HG03039 (cell line): Measurements from ENCODE around the gene TK1.

ENCODE experiments used
- ATAC-seq: cut with Tn5 transposase; IDR thresholded peaks from one replicate; pipeline ENCODE4 v1.9.1; 2021; ENCODE audit warnings: mild to moderate bottlenecking, moderate library complexity; ENCODE audit not compliant: unreplicated experiment

Gene TK1

DNA sequence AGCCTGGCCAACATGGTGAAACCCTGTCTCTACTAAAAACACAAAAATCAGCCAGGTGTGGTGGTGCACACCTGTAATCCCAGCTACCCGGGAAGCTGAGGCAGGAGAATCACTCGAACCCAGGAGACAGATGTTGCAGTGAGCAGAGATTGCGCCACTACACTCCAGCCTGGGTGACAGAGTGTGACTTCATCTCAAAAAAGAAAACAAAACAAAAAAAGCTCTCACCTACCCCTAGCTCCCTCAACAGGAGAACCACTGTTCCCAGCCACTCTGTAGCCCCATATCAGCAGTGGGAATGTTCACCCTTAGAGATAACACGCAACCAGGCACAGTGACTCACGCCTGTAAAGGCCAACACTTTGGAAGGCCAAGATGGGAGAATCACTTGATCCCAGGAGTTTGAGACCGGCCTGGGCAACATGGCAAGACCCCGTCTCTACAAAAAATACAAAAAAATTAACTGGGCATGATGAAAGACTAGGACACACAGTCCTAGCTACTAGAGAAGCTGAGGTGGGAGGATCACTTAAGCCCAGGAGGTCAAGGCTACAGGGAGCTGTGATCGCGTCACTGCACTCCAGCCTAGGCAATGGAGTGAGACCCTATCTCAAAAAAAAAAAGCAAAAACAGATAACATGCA is 50.9 kb downstream of the TK1 start:
- no peak for ATAC-seq

DNA sequence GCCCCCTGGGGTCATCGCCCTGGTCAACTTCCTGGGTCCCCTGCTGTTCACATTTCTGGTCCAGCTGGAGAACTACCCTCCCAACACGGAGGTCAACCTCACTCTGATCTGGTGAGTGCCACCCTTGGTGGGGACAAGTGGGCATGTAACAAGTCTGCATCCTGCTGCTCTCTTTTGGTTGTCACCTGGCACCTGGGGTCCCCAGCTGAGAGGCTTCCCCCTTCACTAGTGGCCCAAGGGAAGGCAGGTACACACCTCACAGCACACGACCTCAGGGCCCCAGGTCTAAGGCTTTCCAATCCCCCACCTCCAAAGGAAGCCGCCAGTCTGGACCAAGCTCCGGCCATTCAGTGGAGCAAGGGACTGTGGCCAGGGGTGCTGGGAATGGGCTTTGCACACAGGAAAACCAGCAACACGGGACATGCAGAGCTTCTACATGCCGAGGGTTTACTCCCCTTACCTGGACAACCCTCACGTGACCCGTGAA is 51.9 kb downstream of the TK1 start:
- ATAC-seq, result no peak

DNA sequence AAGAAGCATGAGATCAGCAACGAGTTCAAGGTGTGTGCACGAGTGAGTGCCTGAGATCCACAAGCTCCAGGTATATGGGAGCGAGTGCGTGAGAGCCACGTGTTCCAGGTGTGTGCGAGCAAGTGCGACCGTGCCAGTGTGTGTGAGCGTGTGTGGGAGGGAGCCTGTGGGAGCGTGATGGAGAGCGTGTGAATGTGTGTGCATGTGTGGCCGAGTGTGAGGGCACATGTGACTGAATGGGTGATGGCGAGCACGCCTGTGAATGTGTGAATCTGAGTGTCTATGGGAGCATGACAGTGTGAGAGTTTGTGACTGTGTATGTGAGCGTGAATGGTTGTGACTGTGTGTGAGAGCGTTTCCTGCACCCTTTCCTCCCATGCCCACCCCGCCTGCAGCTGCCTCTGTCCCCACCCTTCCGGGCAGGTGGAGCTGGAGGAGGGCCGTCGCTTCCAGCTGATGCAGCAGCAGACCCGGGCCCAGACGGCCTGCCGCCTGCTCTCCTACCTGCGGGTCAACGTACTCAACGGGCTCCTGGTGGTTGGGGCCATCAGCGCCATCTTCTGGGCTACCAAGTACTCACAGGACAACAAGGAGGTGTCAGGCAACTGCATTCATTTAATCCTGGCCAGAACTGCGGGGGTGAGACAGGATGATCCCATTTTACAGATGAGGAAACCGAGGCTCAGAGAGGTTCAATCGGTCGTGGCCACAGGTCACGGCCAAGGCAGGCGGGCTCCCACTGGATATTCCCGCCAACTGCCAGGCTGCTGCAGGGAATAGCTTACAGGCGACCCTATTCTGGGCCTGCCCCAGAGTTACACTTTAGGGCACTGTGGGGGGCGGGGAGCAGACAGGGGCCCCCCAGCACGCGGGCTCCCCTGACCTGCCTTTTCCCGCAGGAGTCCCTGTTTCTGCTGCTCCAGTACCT is 52.6 kb downstream of the TK1 start:
- no peak for ATAC-seq

DNA sequence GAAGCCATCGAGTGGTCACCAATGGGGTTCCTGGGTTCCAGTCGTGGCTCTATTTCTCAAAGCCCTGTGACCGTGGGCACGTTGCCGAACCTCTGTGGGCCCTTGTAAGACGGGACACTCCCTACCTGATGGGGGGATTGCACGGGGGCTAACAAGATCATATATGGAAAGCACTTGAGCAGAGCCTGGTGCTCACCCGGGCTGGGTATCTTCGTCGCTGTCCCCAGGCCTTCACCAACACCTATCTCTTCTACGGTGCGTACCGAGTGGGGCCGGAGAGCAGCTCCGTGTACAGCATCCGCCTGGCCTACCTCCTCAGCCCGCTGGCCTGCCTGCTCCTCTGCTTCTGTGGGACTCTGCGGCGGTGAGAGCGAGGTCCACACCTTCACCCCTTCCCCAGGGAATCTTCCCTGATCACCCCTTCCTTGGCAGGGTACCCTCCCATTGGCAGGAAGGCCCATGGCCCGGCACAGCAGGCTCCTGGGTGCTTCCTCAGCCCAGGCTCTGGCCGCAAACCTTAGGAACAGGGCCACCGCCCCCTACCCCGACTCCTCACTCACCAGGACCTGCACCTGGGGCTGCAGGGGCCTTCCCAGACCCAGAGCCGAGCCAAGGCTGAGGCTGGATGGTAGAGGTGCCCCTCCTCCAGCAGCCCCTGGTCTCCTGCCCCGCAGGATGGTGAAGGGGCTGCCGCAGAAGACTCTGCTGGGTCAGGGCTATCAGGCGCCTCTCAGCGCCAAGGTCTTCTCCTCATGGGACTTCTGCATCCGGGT is 53.5 kb downstream of the TK1 start:
- ATAC-seq, result no peak

DNA sequence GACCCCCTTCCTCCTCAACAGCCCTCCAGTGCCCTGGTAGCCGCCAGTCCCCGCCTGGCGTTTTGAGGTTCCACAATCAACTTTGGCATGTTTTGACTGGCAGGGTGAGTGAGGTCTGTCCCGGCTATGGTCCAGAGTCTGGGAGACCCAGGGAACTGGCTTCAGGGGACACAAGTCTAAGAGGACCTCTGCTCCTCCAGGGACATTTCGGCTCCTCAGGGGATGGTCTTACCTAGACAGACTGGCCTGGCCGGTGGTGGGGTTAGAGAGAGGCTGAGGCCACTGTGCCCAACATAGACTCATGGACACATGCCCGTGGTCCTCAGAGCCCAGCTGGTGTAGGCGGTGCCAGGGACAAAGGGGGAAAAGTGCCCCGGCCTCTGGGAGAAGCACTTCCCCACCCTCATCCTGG is 54.1 kb downstream of the TK1 start:
- no peak for ATAC-seq

DNA sequence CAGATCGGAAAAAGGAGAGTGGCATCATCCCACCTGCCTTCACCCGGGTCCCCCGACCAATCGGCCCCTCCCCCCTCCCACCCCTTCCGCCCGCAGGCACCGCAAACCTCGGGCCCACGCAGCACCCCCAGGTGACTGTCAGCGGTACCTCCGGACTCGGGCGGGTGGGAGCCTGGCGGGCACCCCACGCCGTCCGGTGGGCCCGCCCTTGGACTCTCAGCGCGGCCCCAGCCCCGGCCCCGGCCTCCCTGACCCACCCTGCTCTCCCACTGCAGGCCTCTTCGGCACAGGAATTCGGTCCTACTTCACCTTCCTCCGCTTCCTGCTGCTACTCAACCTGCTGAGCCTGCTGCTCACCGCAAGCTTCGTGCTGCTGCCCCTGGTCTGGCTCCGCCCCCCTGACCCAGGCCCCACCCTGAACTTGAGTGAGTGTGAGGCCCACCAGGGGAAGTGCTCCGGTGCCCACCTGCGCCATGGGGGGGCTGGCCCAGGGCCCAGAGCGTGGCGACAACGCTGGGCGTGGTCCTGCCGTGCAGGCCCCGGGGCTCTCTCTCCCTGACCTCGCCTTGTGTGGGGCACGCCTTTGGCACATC is 54.7 kb downstream of the TK1 start:
- ATAC-seq, result no peak

DNA sequence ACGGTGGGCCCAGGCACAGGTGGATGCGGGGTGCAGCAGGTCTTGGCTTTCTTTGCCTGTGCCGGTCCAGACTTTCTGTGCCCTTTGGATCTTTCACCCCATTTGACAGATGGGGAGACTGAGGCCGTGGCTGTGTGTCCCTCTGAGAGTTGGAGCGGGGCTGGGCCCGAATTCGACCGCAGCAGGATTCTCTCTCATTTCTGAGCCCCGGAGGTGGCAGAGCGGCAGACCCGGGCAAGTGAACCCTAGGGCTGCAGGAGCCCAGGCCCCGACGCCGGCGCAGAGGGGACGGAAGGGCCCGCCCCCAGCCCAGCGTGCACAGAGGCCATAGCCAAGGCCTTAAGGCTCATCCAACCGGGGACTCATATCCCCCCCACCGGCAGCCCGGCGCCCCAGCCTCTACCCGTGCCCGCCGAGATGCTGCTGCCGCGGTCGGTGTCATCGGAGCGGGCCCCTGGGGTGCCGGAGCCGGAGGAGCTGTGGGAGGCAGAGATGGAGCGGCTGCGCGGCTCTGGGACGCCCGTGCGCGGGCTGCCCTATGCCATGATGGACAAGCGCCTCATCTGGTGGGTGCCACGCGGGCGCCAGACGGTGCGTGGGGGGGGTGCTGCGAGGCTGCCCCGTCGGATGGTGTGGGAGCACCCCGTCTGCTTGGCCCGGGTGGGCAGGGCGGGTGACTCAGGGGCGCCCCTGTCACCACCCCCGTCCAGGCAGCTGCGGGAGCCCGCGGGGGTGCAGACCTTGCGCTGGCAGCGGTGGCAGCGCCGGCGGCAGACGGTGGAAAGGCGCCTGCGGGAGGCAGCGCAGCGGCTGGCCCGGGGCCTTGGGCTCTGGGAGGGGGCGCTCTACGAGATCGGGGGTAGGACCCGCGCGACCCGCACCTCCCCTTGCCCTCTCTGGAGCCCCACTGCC is 55.4 kb downstream of the TK1 start:
- no peak for ATAC-seq

DNA sequence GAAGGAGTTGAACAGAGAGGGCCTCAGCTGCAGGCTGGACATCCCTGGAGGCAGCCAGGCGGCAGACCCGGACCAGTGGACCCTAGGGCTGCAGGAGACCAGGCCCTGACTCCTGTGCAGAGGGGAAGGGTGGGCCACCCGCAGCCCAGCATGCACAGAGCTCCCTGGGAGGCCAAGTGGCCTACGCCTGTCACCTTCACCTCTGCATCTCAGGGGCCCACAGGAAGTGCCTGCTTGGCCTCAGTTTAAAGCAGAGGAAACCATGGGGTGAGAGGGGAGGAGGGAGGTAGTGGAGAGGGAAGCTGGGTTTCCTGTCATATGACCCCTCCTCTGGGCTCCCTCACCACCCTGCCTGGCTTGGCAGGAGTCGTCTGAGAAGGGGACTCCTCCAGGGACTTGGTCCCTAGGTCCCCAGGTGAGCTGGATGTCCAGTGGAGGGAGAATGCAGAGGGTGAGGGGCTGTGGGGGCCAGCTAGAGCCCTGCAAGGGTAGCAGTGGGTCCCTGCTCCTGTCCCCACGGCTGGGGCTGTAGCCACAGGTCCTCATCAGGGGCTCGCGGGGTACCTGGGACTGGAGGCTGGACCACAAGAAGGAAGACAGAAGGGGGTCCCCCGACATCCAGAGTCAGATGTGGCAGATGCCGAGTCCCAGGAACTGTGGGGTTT is 56.3 kb downstream of the TK1 start, which contains the start of gene TMC8:
TSS of gene TMC8 (plus strand) at position 335 of the 665 bp plus-strand sequence. CDS start 818 bp downstream, outside the sequence.
- ATAC-seq, result no peak

DNA sequence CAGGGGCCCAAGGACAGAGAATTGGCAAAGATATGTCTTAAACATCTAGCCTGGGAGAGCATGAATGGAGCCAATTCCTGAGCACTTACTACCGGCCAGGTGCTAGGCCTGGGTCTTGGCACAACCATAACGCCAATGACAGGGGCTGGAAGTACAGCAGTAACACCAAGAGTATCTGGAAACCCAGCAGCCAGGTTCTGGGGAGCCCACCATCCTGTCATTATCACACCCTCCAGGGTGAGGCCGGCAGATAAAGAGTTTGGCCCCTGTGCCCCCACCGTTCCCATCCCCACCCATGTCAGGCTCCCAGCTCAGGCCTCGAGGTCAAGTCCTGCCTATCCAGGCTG is 56.8 kb downstream of the TK1 start:
- no peak for ATAC-seq

DNA sequence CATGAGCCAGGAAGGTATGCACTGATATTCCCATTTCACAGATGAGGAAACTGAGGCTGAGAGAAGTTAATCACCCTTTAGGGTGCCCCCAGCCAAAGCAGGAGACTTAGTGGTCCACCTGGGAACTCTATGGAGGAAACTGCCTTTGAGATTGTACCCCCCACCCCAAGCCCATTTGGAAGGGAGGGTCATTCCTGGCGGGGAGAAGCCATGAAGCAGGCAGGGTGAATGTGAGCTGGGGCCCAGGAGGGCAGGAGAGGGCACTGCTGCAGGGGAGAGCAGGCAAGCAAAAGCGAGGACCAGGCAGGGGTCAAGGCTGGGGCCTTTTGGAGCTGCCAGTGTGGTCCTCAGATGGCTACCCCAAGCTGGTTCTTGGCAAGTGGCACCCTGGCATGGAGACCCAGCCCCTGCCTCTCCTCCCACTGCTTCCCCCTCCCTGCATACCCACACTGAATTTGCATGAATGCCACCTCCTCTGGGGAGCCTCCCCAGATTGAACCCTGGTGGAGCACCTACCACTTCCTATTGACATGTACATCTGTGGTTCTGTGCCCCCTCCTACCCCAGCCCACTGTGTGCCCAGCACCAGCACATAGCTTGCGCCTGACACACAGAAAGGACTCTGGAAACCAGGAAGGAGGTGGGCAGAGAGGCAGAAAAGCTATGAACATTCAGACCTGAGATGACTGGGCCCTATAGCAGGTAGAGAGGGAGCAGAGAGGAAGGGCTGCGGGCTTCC is 57.3 kb downstream of the TK1 start:
- no peak for ATAC-seq

DNA sequence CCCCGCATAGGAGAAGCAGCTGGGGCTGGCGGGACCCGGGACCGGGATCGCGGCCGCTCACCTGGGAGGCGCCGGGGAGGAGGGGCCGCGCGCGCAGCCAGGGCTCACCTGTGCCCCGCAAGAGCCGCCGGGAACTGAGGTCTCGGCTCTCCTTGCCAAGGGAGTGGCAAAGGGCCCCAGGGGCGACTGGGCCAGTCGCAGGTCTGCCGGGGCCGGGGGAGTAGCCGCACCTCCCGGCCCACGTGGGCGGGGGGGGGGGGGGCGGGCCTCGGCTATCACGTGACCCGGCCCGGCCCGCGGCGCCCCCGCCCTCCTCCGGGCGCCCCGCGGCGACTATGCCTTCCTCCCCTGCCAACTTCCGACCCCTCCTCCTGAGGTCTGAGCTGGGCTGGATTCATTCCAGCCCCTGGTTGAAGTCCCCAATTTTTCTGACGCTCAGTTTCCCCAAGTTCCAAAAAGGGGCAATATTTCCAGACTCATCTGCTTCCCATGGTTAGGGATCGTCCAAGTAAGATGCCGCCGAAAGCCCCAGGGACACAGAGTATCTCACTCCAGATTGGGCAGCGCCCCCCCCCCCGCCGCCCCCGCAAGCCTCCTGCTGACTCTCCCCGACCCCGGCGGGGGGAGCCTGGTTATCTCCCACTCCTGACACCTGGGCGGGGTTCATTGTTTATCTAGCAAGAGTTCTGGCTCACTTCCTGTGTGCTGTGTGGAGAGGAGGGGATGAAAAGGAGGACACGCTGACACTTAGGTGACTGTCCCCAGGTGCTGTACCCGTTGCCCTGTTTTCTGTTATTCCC is 58.1 kb downstream of the TK1 start, which contains the start of gene TMC6:
TSS of gene TMC6 (minus strand) at position 205 of the 800 bp plus-strand sequence. CDS start 1,923 bp downstream, outside the sequence.
- no peak for ATAC-seq

DNA sequence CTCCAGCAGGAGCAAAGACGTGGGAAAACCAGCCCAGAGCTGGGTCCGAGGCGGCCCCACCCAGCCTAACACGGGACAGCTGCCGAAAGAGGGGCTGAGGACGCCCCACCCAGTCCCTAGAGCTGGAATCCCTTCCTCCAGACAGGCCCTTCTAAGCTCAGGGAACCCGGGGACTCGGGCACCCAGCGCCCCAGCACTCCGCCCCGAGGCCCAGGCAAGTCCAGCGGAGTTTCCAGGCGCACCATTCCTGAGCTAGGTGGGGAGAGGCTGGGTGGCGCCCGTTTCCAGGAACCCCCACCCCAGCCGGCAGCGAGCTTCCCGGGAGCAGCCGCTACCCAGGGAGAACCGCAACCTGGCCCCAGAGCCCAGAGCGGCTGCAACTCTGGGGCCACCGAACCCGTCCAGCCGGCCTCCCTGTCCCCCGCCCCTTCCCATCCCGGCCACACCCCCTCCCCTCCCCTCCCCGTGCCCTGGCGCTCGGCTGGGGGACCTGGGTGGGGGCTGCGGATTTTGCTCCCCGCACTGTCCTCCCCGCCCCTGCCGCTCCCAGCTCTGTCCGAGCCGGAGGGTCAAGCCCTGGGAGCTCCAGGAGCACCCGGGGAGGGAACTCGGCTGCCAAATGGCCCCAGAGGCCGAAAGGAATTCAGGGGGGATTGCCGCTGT is 58.8 kb downstream of the TK1 start:
- ATAC-seq, result no peak

DNA sequence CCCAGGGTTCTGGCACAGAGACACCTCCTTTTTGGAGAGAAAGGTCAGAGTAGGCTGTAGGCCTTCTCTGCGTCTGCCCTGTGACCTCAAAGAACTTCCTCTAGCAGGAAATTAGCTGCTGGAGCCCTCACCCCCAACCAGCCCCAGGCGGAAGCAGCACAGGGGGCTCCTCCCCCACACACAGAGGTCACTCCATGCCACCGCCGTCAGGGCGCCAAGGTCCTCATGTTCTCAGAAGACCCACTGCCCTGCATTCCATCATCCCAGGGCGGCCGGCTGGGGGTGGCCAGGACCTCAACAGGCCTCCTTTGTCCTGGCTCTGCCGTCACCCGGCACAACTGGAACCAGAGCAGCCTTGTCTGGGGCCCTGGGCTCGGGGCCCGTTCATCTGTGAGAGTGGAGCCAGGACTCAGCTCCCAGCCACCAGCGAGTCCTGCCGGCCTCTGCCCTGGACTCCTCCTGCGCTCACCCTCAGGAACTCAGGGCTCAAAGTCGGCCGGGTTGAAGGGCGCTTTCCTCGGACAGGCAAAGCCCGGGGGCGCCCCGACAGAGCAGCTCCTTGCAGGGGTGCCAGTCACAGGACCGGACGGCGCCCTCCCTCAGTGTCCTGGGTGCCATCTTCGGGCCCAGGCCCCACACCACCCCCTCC is 59.5 kb downstream of the TK1 start:
- no peak for ATAC-seq

DNA sequence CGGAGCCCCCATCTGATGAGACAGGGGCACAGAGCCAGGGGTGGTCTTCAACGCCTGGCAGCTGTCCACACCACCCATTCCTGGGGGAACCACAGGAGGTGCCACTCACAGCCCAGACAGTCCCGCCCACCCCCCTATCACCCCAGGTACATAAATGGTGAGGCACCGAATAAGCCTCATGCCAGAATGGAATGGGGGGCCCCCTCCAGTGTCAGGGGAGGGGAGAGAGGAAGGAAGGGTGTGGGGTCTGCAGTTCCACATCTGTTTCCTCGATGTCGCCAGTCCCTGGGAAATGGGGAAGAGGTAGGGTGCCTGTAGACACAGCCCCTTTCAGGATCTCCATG is 60.0 kb downstream of the TK1 start:
- ATAC-seq, result no peak

DNA sequence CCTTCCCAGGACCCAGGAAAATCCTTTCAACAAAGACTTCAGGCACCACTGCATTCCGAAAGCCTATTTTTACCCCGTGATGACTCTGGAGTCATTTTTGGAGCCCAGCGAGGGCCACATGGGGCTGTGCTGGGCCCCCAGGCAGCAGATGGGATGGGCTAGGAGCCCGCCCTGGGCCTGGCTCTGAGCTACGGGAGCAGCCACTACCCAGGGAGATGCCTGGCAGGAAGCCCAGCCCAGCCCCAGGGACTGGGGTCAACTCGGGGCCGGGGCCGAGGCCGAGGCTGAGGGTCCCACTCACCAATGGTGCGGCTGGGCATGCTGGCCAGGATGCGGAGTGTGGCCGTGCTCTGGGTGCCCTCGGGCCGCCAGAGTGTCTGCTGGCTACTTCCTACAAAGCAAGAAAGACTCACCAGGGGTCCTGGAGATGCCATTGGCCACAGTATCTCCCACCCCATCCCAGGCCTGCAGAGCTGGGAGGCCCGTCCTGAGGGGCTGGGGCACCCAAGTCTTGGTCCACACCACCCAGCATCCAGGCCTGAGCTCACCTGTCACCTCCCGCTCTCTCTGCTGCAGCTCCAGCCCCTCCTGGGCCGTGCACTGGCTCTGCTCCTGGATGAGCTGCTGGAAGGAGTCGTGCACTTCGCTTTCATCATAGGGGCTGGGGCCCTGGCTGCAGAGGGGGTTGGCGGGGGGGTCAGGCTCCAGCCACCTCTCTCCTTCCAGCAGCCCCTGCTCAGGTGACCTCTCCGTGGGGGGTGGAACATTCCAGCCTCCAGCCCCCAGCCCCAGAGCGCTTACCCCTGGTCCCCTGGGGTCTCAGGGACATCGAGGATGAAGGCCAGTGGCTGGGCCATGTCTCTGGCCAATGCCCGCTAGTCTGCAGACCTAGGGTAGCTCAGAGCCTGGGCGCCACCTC is 60.6 kb downstream of the TK1 start:
- no peak for ATAC-seq
